NCI-H748 (cell line): ENCODE measurements around the gene MOV10L1.
"Not testable (repeated sequence)": the region's sequence is repeated elsewhere in the genome, so short reads cannot be mapped to it uniquely, and the experiment has no call there.

Experiments
- DNase-seq: peaks from one replicate; lab custom pipeline; 2025; ENCODE audit not compliant: unreplicated experiment; lab: John Stamatoyannopoulos, UW

Gene MOV10L1

DNA sequence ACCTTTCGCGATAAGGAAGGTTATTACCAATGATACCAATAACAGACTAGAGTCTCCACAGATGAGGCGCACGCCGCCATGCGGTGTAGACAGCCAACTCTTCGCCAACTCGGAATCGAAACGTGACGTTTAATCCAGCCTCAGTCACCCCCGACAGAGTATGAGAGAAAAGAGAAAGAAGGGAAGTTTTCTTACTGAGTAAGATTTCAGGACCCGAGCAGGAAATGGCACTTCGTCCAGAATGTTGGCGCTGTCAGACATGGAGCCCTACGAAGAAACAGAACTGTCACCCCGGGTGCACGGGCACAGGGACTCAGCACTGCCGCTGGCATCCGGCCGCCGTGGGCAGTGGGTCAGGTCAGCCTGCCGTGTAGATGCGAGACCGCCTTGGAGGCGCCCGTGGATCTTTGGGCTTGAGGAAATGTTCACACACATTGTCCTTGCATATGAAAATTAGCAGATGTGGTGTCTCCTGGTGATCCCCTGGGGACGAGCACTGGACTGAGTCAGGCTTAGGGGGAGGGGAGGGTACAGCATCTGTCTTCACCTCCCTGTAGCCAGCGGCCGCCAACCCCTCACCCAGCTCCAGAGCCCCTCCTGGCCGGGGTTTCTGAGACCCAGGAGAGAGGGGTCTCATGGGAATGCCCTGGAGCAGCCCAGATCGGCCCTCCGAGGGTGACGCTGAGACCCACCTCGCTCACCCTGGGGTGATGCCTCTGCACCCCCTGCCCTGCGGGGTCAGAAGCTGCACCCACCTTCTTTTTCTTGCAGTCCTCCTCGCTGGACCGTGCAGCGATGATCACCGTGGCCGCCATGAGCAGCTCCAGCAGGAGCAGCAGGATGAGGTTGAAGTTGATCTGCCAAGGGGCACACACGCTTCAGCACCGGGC lies 12.9 kb upstream of the MOV10L1 start:
- no peak for DNase-seq

DNA sequence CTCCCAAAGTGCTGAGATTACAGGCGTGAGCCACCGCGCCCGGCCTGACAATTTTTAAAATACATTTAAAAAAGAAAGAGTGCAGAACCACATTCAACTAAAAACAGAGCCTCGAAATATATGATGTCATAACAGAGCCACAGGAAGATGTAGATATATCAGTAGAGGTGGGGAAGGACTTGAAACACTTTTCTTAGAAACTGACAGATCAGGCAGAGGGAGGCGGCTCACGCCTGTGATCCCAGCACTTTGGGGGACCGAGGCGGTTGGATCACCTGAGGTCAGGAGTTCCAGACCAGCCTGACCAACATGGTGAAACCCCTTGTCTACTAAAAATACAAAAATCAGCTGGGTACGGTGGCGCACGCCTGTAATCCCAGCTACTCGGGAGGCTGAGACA lies 11.6 kb upstream of the MOV10L1 start:
- no peak for DNase-seq

DNA sequence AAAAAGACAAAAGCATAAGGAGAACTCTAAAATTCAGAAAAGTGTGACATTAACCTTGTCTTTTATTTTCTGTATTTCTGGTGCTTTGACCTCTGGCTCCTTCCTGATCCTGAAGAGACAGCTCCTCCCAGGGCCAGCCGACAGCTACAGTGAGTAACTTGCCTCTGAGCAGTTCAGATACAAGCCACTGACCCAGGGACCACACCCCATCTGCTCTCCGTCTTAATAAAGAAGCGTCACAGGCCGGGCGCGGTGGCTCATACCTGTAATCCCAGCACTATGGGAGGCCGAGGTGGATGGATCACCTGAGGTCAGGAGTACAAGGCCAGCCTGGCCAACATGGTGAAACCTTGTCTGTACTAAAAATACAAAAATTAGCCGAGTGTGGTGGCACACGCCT lies 11.0 kb upstream of the MOV10L1 start:
- DNase-seq: no peak

DNA sequence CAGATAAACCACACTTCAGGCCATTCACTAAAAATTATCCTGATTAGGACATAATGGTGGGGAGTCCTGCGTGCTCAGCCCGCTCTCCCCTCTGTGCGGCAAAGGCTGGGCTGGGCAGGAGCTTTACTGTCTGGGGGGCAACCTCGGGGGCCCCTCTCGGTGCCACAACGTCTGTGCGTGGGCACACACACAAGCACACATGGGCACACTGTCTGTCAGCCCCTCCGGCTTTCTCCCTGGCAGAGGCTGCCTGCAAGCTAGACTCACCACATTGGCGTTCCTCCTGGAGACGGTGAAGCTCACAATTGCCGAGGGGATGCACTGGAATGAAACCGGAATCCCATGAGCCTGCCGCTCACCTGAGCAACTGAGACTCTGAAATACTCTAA lies 9.7 kb upstream of the MOV10L1 start:
- DNase-seq: no peak

DNA sequence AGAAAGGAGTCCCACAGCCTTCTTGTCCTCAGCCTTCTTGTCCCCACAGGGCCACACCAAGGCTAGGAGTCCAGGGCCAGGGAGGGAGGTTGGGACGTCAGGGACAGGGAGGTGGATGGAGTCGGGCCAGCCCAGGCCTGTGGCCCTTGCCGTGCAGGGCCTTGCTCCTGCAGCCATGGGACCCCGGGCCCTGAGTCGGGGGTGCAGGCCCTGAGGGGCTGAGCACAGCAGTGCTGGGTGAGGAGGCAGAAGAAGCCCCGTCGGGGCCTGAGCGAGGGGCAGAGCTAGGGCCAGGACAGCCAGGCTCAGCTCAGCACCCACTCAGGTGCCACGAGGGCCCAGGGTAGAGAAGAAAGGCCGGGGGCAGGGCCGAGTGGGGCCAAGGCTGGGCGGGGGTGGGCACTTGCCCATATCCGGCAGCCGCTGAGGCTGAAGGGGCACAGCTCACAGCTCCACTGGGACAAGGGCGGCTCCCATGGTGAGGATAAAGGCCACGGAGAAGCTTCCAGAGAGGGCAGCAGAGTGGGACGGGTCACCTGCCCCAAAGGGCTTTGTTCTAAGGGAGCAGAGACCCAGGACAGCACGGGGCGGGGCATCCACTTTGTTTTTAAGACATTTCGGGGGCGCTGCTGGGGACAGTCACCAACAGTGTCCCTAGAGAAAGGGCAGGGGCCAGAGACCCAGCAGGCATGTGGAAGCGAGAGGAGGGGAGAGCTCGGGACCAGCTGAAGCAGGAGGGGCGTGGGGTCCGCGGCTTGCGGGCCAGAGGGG lies 8.2 kb upstream of the MOV10L1 start:
- DNase-seq: no peak

- DNase-seq: no peak
Measured at GRCh38 chr22:50082197-50082715, 7.5 kb upstream of the MOV10L1 start.

GRCh38 chr22:50082961-50083461 lies 6.8 kb upstream of the MOV10L1 start:
- no peak for DNase-seq

DNA sequence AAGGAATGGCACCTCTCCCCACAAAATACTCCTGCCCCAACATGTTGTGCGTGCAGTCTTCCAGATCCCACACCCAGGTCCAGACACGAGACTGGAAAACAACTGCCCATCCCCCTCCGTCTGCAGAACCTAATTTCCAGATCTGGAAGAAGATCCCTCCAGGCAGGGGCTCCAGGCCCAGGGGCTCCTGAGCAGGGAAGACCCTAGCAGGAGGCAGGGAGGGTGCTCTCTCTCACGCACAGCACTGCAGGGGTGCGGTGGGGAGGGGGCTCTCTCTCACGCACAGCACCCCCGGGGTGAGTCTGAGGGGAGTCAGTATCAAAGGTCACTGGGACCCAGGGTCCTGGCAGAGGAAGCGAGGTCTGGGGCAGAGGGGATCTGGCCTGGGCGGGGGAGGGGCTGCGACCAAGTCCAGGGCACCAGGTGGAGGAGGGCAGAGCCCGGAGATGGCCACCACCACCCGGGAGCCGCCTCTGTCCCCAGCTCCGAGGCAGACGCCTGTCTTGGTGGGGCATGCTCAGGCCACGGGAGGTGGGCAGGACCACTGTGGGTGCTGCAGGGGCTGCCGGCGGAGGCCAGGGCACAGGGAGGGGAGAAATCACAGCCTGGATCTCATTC lies 6.2 kb upstream of the MOV10L1 start:
- no peak for DNase-seq

DNA sequence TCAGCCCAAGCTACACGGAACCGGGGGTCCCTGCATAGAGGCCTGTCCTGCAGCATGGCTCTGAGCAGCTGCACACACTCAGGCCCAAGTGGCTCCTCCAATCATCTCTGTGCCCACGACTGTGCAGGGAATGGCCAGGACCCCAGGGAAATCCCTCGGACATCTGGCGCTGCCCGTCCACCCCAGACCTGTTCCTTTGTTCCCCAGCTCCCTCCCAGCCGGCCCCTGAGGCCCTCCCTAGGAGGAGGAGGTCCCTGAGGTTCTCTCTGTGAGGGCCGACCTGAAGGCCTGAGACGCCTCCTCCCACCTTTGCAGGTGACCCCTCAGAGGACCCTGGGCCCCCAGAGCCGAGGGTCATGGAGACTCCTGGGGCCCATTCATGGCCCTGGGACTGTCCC lies 5.7 kb upstream of the MOV10L1 start:
- DNase-seq: no peak

DNA sequence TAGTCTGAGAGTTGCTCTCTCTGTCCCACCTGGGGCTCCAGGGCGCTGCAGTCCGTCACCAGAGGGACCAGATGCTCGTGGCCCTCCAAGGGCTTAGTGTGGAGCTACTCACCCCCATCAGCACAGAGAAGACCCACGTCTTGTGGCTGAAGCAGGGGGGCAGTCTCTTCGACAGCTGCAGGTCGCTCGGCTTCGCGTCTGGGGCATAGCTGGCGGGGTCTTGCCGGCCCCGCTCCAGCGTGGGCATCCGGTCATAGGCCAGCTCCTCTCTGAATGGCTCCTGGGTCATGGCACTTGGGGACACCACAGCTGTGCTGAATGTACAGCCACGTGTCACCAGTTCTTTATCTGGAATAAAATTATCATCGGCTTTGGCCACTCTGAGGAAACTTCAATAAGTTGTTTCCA lies 5.2 kb upstream of the MOV10L1 start:
- DNase-seq: no peak

DNA sequence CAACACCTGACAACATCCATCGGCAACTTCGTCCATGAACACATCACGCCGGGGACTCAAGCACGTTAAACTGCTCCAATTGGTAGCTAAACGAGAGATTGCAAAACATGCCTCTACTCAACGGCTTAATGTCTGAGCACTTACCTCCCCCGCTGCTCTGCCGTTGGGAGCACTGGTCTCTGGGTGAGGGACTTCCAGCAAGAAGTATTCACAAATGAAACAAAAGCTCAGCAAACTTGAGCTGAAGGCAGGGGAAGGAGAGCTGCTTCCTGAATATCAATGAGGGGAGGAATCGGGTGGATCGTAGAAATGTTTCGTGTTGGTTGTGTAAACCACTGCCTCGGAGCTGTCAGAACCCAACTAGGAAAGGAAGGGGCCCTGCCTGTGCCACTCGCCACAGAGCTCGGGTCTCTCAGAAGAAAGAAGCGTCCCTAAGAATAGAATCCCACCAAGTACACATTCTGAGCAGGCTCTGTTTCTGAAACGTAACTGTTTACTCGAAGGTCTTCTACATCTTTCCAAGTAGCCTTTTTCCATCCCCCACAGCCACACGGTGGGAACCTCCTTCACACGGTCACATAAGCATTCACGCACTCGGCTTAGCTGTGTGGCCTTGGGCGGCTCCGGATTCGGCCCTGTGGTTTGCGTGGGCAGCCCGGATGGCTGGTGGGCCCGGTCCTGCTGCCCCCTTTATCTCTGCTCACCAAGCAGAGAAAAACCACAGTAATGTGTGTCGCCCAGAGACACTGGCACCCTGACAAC lies 4.4 kb upstream of the MOV10L1 start, which contains the start of gene MLC1:
Gene MLC1 (minus strand): TSS at position 216 of the 762 bp plus-strand sequence. CDS start 524 bp downstream, outside the sequence.
- no peak for DNase-seq

DNA sequence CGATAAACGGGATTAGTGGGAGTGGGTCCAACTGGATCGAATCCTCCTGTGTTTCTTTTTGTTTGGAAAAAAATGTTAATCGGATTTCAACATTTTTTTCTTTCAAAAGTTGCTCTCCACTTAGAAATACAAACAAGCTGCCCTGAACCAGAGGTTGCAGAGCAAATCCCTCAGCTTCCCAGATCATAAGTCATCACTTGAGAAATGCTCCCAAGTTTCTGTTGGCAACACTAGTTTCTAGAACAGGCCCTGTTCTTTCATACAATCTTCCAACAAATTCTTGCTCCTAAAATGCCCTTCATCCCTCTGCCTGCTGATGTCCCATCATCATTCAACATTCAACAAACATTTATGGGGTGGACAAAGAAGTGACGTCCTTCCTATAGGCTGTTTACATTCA lies 3.3 kb upstream of the MOV10L1 start:
- no peak for DNase-seq

- DNase-seq: not testable (repeated sequence)
Measured at GRCh38 chr22:50086975-50087374, 2.8 kb upstream of the MOV10L1 start.

- DNase-seq: no peak
Measured at GRCh38 chr22:50087646-50088045, 2.2 kb upstream of the MOV10L1 start.

- no peak for DNase-seq
Measured at GRCh38 chr22:50088096-50088495, 1.7 kb upstream of the MOV10L1 start.

DNA sequence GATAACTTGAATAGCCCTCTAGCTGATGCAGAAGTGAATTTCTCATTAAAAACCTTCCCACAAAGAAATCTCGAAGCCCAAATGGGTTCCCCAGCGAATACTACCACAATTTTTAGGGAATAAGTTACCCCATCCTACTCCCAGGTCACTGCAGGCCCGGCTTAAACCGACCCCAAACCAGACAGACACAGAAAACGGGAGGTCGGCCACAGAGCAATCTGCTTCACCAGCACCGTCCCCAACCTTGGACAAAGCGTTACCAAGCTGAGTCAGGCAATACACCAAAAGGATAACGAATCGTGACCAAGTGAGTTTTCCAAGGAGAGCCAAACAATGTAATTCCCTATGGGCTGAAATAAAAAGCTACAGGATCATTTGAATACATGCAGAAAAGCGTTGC lies 575 bp upstream of the MOV10L1 start:
- no peak for DNase-seq

DNA sequence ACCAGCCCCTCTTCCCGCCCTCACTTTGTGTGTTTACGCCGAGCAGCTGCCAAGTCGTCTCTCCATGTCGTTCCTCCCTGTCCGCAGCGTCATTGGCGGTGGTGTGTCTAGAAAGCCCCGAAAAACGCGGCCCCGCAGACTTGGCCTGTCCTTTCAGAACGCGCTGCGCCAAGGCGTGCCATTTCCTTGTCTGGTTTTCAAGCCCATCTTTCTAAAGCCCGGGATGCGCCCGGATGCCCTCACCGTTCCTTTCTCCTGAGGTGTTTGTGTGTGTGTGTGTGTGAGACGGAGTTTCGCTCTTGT lies 557 bp downstream of the MOV10L1 start:
- no peak for DNase-seq

GRCh38 chr22:50091092-50091768 lies 1.4 kb downstream of the MOV10L1 start:
- DNase-seq: no peak

GRCh38 chr22:50092342-50092741 lies 2.5 kb downstream of the MOV10L1 start:
- no peak for DNase-seq

DNA sequence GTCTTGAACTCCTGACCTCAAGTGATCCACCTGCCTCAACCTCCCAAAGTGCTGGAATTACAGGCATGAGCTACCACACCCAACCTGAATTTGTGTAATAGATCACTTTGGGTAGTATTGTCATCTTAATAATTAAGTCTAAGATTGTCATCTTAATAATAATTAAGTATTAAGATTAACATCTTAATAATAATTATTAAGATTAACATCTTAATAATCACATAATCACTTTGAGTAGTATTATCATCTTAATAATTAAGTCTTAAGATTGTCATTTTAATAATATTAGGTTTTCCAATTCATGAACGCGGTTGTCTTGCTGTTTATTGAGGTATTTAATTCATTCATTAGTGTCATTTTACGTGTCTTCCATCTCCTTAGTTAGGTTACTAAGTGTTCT lies 8.2 kb downstream of the MOV10L1 start:
- DNase-seq: no peak
